HL-60/S4 (cell line): ENCODE measurements around the gene SMIM3.
"Not testable (repeated sequence)": the region's sequence is repeated elsewhere in the genome, so short reads cannot be mapped to it uniquely, and the experiment has no call there.

Experiments used
- in situ Hi-C: fragments of 300-500 bp; cut with MboI; formaldehyde crosslinking; loops from 2 replicates; pipeline ENCODE4 v1.14.3; 2022; ENCODE audit warnings: low sequenced_read_pairs

Gene SMIM3

GRCh38 chr5:150778517-150779396 is at the start of gene SMIM3:
Gene SMIM3 (plus strand): TSS chr5:150778757. CDS start chr5:150795441, 16,684 bp downstream.
- in situ Hi-C loops: no loop called here

- in situ Hi-C loops: no loop called here
These were observed 48.7 kb upstream of the SMIM3 start for GRCh38 chr5:150729859-150730258.

- in situ Hi-C loops: no loop called here
These were observed 46.8 kb upstream of the SMIM3 start for GRCh38 chr5:150731669-150732242.

GRCh38 chr5:150734579-150735384 is 43.8 kb upstream of the SMIM3 start:
- in situ Hi-C loops: no loop called here

GRCh38 chr5:150738862-150739261 is 39.7 kb upstream of the SMIM3 start:
- in situ Hi-C loops: no loop called here

- in situ Hi-C loops: no loop called here
These were observed 37.6 kb upstream of the SMIM3 start for GRCh38 chr5:150740992-150741391.

GRCh38 chr5:150742455-150743141 is 36.0 kb upstream of the SMIM3 start:
- in situ Hi-C loops: not testable (repeated sequence)

- in situ Hi-C loops: not testable (repeated sequence)
These were observed 35.4 kb upstream of the SMIM3 start for GRCh38 chr5:150743142-150743488.

GRCh38 chr5:150750469-150750868 is 28.1 kb upstream of the SMIM3 start:
- in situ Hi-C loops: no loop called here

- in situ Hi-C loops: no loop called here
These were observed 27.3 kb upstream of the SMIM3 start for GRCh38 chr5:150751096-150751891.

- in situ Hi-C loops: no loop called here
These were observed 25.1 kb upstream of the SMIM3 start for GRCh38 chr5:150753463-150753862.

GRCh38 chr5:150753863-150754262 is 24.7 kb upstream of the SMIM3 start:
- in situ Hi-C loops: no loop called here

GRCh38 chr5:150757087-150757649 is 21.4 kb upstream of the SMIM3 start:
- in situ Hi-C loops: no loop called here

GRCh38 chr5:150758203-150758530 is 20.4 kb upstream of the SMIM3 start:
- in situ Hi-C loops: no loop called here

GRCh38 chr5:150758531-150759333 is 19.8 kb upstream of the SMIM3 start, which contains the start of gene DCTN4:
Gene DCTN4 (minus strand): TSS chr5:150759017. CDS start chr5:150758993, 24 bp downstream.
- in situ Hi-C loops: no loop called here

- in situ Hi-C loops: no loop called here
These were observed 19.3 kb upstream of the SMIM3 start for GRCh38 chr5:150759334-150759583.

- in situ Hi-C loops: no loop called here
These were observed 16.3 kb upstream of the SMIM3 start for GRCh38 chr5:150762211-150762610.

- in situ Hi-C loops: no loop called here
These were observed 15.4 kb upstream of the SMIM3 start for GRCh38 chr5:150763023-150763769.

GRCh38 chr5:150764530-150764929 is 14.0 kb upstream of the SMIM3 start:
- in situ Hi-C loops: no loop called here
